OCI-LY1 (cell line): Measurements from ENCODE around the gene PRXL2B.

Experiments
- CTCF ChIP-seq: fragments of 200-600 bp; sonication (generic), shearing (Covaris generic); IDR thresholded peaks from 2 replicates; pipeline ENCODE4 v1.5.1; 2017; ENCODE audit warnings: mild to moderate bottlenecking, antibody characterized with exemption, low read length, moderate library complexity, mixed read lengths
- EZH2 ChIP-seq: fragments of 200-600 bp; sonication (generic), shearing (Covaris generic); IDR thresholded peaks from 2 replicates; pipeline ENCODE4 v1.8.0; 2017; ENCODE audit warnings: borderline replicate concordance, mixed run types, mild to moderate bottlenecking, antibody characterized with exemption, low read length, moderate library complexity, mixed read lengths

- no peak for TF ChIP-seq CTCF
- TF ChIP-seq EZH2, result no peak
Measured at GRCh38 chr1:2587071-2587859, 688 bp downstream of the PRXL2B start.
